Measurements from ENCODE around the gene PLEKHG5. TPM values are rescaled to one million over a fixed set of nuclear protein-coding genes. Genes with fewer than 3 reads are reported as not detected.

PLEKHG5 gene
- total and polyA plus RNA-seq, 9 donors: 7.6 to 14.5 (median 12.1) TPM

GRCh38 chr1:6489383-6489765 lies 2.1 kb downstream of the PLEKHG5 start:
- DNase-seq: no peak
- Histone ChIP-seq H3K36me3 (ENCODE audit: control insufficient read depth, insufficient read depth, low read length) (no peaks in the 10 kb centered on the region), H3K4me3 (ENCODE audit: low read length) (no peak overlapping the region), H3K27me3 (ENCODE audit: control insufficient read depth, insufficient read depth, low read length) (peaks cover 39% of the 10 kb centered on the region), H3K9me3 (replicated peaks; ENCODE audit: control insufficient read depth, low read depth, low read length) (no peaks in the 10 kb centered on the region), H3K27ac (ENCODE audit: low read length) (no peak overlapping the region), H3K4me1 (ENCODE audit: control insufficient read depth, insufficient read depth, low read length) (peaks cover 41% of the 10 kb centered on the region)
- WGBS (ENCODE audit: insufficient coverage): 80% methylated on average over 2 of the region's 9 CpGs

- Histone ChIP-seq H3K27ac (ENCODE audit: low read length) (no peak overlapping the region), H3K9me3 (replicated peaks; ENCODE audit: control insufficient read depth, low read depth, low read length) (no peaks in the 10 kb centered on the region), H3K27me3 (ENCODE audit: control insufficient read depth, insufficient read depth, low read length) (peaks cover 45% of the 10 kb centered on the region), H3K36me3 (ENCODE audit: control insufficient read depth, insufficient read depth, low read length) (no peaks in the 10 kb centered on the region), H3K4me1 (ENCODE audit: control insufficient read depth, insufficient read depth, low read length) (peaks cover 42% of the 10 kb centered on the region), H3K4me3 (ENCODE audit: low read length) (no peak overlapping the region)
- WGBS (ENCODE audit: insufficient coverage): 70% methylated on average over 8 of the region's 13 CpGs
- DNase-seq: no peak
Measured at GRCh38 chr1:6488602-6489382, 2.7 kb downstream of the PLEKHG5 start.

- H3K27me3 ChIP-seq (ENCODE audit: control insufficient read depth, insufficient read depth, low read length): peaks cover 49% of the 10 kb centered on the region
- no peaks in the 10 kb centered on the region for H3K36me3 ChIP-seq (ENCODE audit: control insufficient read depth, insufficient read depth, low read length)
- no peak overlapping the region for H3K27ac ChIP-seq (ENCODE audit: low read length)
- no peak overlapping the region for H3K4me3 ChIP-seq (ENCODE audit: low read length)
- peaks cover 46% of the 10 kb centered on the region for H3K4me1 ChIP-seq (ENCODE audit: control insufficient read depth, insufficient read depth, low read length)
- WGBS (ENCODE audit: insufficient coverage): 85% methylated on average over 10 of the region's 14 CpGs
- no peaks in the 10 kb centered on the region for H3K9me3 ChIP-seq (replicated peaks; ENCODE audit: control insufficient read depth, low read depth, low read length)
- no peak for DNase-seq
Measured at GRCh38 chr1:6487804-6488484, 3.5 kb downstream of the PLEKHG5 start.

GRCh38 chr1:6486433-6487011 lies 4.9 kb downstream of the PLEKHG5 start:
- DNase-seq: peak; percentile 85
- H3K27me3 ChIP-seq (ENCODE audit: control insufficient read depth, insufficient read depth, low read length): peaks cover 48% of the 10 kb centered on the region
- H3K36me3 ChIP-seq (ENCODE audit: control insufficient read depth, insufficient read depth, low read length): no peaks in the 10 kb centered on the region
- H3K27ac ChIP-seq (ENCODE audit: low read length): no peak overlapping the region
- WGBS (ENCODE audit: insufficient coverage): 4% methylated on average over 14 of the region's 15 CpGs
- H3K9me3 ChIP-seq (replicated peaks; ENCODE audit: control insufficient read depth, low read depth, low read length): no peaks in the 10 kb centered on the region
- no peak overlapping the region for H3K4me3 ChIP-seq (ENCODE audit: low read length)
- peaks cover 41% of the 10 kb centered on the region for H3K4me1 ChIP-seq (ENCODE audit: control insufficient read depth, insufficient read depth, low read length)

- Histone ChIP-seq H3K36me3 (ENCODE audit: control insufficient read depth, insufficient read depth, low read length) (no peaks in the 10 kb centered on the region), H3K4me3 (ENCODE audit: low read length) (peak overlapping the region; percentile 40), H3K4me1 (ENCODE audit: control insufficient read depth, insufficient read depth, low read length) (peaks cover 31% of the 10 kb centered on the region), H3K27ac (ENCODE audit: low read length) (no peak overlapping the region), H3K9me3 (replicated peaks; ENCODE audit: control insufficient read depth, low read depth, low read length) (no peaks in the 10 kb centered on the region), H3K27me3 (ENCODE audit: control insufficient read depth, insufficient read depth, low read length) (peaks cover 37% of the 10 kb centered on the region)
- WGBS (ENCODE audit: insufficient coverage): 1% methylated on average over 52 of the region's 80 CpGs
- no peak for DNase-seq
Measured at GRCh38 chr1:6485168-6486101, 6.0 kb downstream of the PLEKHG5 start.

GRCh38 chr1:6484826-6485167 lies 6.7 kb downstream of the PLEKHG5 start:
- no peak for DNase-seq
- H3K27ac ChIP-seq (ENCODE audit: low read length): no peak overlapping the region
- H3K4me3 ChIP-seq (ENCODE audit: low read length): peak overlapping the region; percentile 40
- WGBS (ENCODE audit: insufficient coverage): 10% methylated on average over 9 of the region's 13 CpGs
- no peaks in the 10 kb centered on the region for H3K36me3 ChIP-seq (ENCODE audit: control insufficient read depth, insufficient read depth, low read length)
- peaks cover 32% of the 10 kb centered on the region for H3K27me3 ChIP-seq (ENCODE audit: control insufficient read depth, insufficient read depth, low read length)
- H3K4me1 ChIP-seq (ENCODE audit: control insufficient read depth, insufficient read depth, low read length): peaks cover 25% of the 10 kb centered on the region
- H3K9me3 ChIP-seq (replicated peaks; ENCODE audit: control insufficient read depth, low read depth, low read length): no peaks in the 10 kb centered on the region

- H3K4me1 ChIP-seq (ENCODE audit: control insufficient read depth, insufficient read depth, low read length): peaks cover 23% of the 10 kb centered on the region
- H3K27me3 ChIP-seq (ENCODE audit: control insufficient read depth, insufficient read depth, low read length): peaks cover 32% of the 10 kb centered on the region
- H3K36me3 ChIP-seq (ENCODE audit: control insufficient read depth, insufficient read depth, low read length): no peaks in the 10 kb centered on the region
- H3K4me3 ChIP-seq (ENCODE audit: low read length): no peak overlapping the region
- no peak overlapping the region for H3K27ac ChIP-seq (ENCODE audit: low read length)
- WGBS (ENCODE audit: insufficient coverage): 85% methylated on average over 5 of the region's 7 CpGs
- DNase-seq: no peak
- H3K9me3 ChIP-seq (replicated peaks; ENCODE audit: control insufficient read depth, low read depth, low read length): no peaks in the 10 kb centered on the region
Measured at GRCh38 chr1:6483761-6484117, 7.7 kb downstream of the PLEKHG5 start.

- no peak for DNase-seq
- H3K4me3 ChIP-seq (ENCODE audit: low read length): no peak overlapping the region
- no peaks in the 10 kb centered on the region for H3K36me3 ChIP-seq (ENCODE audit: control insufficient read depth, insufficient read depth, low read length)
- peaks cover 23% of the 10 kb centered on the region for H3K4me1 ChIP-seq (ENCODE audit: control insufficient read depth, insufficient read depth, low read length)
- H3K27ac ChIP-seq (ENCODE audit: low read length): no peak overlapping the region
- WGBS (ENCODE audit: insufficient coverage): 82% methylated on average over 10 of the region's 14 CpGs
- no peaks in the 10 kb centered on the region for H3K9me3 ChIP-seq (replicated peaks; ENCODE audit: control insufficient read depth, low read depth, low read length)
- H3K27me3 ChIP-seq (ENCODE audit: control insufficient read depth, insufficient read depth, low read length): peaks cover 32% of the 10 kb centered on the region
Measured at GRCh38 chr1:6483017-6483760, 8.3 kb downstream of the PLEKHG5 start.

GRCh38 chr1:6481820-6482219 lies 9.6 kb downstream of the PLEKHG5 start:
- peaks cover 23% of the 10 kb centered on the region for H3K4me1 ChIP-seq (ENCODE audit: control insufficient read depth, insufficient read depth, low read length)
- DNase-seq: no peak
- WGBS (ENCODE audit: insufficient coverage): 81% methylated on average over 4 of the region's 5 CpGs
- H3K36me3 ChIP-seq (ENCODE audit: control insufficient read depth, insufficient read depth, low read length): no peaks in the 10 kb centered on the region
- H3K9me3 ChIP-seq (replicated peaks; ENCODE audit: control insufficient read depth, low read depth, low read length): no peaks in the 10 kb centered on the region
- H3K27me3 ChIP-seq (ENCODE audit: control insufficient read depth, insufficient read depth, low read length): peaks cover 31% of the 10 kb centered on the region
- no peak overlapping the region for H3K27ac ChIP-seq (ENCODE audit: low read length)
- no peak overlapping the region for H3K4me3 ChIP-seq (ENCODE audit: low read length)
